IMR-90 (cell line): ENCODE measurements around the gene YKT6.

Experiments used
- CTCF ChIP-seq: conservative IDR thresholded peaks from 2 replicates; pipeline ENCODE4 v1.5.1; 2012; ENCODE audit warnings: mild to moderate bottlenecking, low read depth, low read length, improper control_type of control experiment
- POLR2A ChIP-seq: IDR thresholded peaks from 2 replicates; pipeline ENCODE4 v1.6.1; 2012; ENCODE audit warnings: mild to moderate bottlenecking, low read depth, low read length

GRCh38 chr7:44188480-44189225, 12.1 kb upstream of the YKT6 start:
- TF ChIP-seq CTCF (no peak), POLR2A (no peak)
